HG02885 (cell line): ENCODE results near the gene CST7.

Experiments used
- ATAC-seq: cut with Tn5 transposase; IDR thresholded peaks from one replicate; pipeline ENCODE4 v1.9.1; 2021; ENCODE audit warnings: mild to moderate bottlenecking; ENCODE audit not compliant: unreplicated experiment, poor library complexity

CST7 gene

GRCh38 chr20:24981282-24981681 lies 32.2 kb downstream of the CST7 start:
- ATAC-seq, result no peak

- ATAC-seq, result no peak
Observed at GRCh38 chr20:24981790-24982189, 32.7 kb downstream of the CST7 start.

DNA sequence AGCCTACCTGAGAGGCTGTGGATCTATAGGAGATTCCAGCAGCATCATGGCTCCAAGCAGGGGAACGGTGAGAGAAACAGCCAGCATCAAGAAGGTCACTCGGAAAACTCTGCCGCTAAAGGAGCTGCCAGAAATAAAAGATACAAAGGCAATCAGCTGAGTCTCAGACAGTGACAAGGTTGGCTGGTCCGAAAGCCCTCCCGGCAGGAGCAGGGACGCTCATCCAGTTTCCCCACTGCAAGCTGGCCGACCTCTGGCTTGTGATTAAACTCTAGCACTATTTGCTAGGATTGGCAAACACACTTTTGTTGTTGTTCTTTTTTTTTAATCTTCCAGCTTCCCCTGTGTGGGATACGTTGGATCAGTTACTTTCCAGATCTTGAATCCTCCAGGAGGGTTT lies 34.8 kb downstream of the CST7 start:
- no peak for ATAC-seq

DNA sequence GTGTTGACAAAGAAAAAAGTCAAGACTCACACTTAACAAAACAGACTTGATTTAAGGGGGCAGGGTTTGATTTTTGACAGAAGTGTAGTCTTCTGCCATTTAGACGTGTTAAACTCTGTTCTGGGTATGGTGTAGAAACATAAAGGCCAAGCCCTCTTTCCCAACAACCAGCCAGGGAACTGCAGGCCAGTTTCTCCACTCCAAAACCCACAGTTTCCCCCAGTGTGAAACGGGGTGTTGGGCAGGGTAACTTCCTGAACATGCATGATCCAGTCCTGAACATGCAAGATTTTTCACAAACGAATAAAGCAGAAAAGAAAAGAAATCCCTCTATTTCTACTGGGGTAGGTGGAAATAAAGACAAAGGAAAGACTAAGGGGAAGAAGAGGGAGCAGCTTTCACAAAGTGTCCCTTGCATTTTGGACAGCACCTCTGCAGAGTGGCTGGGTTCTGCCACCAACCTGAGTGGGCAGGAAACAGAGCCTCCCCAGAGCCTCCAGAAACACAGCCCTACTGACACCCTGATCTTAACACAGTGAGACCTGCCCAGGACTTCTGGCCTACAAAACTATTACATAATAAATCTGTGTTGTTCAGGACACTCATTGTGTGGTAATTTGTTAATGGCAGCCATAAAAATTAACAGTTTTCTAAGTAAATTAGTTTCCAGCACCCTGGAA lies 36.0 kb downstream of the CST7 start:
- ATAC-seq, result no peak

DNA sequence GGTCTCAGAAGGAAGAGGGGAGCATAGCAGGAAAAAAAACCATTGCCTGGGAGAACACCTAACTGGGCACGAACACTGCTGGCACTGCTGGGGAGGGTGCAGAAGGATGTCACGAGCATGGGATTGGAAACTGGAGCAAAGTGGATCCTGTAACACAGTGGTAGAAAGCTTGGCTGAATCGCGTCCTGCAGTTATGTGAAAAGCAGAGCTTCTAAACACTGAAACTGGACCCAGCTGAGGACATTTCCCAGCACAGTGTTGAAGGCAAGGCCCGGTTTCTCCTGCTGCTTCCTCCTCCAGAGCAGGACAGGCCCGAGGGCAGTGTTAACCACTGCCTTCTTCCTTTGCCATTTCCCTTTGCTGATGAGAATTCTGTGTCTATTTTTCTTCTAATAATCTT lies 36.7 kb downstream of the CST7 start:
- ATAC-seq, result no peak

DNA sequence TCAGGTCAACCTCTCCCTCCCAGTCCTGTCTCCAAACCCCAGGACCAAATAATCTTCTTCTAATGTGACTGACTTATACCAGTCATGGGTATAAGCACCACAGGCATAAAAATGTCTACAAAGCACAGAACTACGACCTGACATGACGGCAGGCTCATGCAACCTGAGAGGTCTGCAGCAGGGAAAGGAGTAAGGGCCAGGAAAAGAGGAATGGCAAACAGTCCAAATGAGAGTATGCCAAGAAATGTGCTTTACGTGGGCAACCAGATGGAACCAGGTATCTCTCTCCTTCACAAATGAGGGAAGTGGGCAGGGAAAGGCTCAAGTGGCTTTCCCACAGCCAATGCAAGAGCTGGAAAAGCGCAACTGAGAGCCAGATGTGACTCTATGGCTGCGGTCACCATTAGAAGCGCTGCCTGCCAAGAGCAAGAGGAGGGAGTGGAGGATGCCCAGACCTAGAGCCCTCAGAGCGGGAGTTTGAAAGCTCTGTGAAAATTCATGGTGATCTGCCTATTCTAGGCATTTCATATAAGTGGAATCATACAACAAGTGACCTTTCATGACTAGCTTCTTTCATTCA lies 37.5 kb downstream of the CST7 start:
- ATAC-seq, result no peak

DNA sequence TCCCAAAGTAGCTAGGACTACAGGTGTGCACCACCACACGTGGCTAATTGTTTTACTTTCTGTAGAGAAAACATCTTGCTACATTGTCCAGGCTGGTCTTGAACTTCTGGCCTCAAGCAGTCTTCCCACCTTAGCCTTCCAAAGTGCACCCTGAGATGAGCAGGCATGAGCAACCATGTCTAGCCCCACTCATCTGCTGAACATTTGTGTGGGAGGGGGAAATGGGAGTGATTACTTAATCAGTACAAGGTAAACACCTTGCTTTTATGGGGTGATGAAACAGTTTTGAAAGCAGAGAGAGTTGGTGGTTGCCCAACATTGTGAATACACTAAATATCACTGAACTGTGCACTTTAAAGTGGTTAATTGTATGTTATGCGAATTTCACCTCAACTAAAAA lies 38.2 kb downstream of the CST7 start:
- no peak for ATAC-seq

- ATAC-seq, result no peak
Observed at GRCh38 chr20:24987873-24988835, 39.1 kb downstream of the CST7 start.

DNA sequence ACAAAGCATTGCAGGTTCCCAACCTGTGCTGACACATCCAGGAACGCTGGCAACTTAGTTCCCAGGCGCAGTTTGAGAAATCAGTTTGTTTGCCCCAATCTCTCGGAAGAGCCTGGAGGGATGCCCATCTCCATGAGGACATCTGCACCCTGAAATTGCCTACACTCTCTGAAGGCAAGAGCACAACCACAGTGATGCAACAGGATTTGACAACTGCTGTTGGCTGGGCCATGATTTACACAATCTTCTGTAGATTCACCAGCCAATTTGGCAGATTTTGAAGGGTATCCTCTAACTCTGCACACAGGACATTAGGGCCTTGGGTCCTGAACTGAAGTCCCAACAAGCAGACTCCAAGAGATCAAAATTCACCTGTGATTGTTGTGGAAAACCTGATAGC lies 40.1 kb downstream of the CST7 start:
- ATAC-seq, result no peak

DNA sequence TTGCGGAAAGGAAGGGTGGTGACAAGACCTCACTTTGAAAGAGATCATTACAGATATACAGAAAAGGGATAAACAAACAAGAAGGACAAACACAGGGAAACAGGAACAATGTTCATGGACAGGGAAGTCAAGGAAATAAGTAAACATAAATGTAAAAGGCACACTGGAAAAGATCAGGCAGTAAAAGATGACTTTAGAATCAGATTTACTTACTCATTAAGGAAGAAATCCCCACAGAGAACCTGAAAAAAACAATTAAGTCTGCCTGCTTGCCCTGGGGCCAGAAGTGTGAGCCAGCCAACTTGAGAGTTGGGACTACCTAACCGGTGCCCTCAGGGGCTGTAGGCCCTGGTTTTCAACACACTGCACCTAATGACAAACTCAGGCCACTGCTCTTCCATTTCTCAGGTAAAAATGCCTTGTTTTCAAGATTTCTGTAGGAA lies 41.8 kb downstream of the CST7 start:
- ATAC-seq, result no peak

- peak; percentile 28 for ATAC-seq
Observed at GRCh38 chr20:24991897-24992486, 42.9 kb downstream of the CST7 start.

DNA sequence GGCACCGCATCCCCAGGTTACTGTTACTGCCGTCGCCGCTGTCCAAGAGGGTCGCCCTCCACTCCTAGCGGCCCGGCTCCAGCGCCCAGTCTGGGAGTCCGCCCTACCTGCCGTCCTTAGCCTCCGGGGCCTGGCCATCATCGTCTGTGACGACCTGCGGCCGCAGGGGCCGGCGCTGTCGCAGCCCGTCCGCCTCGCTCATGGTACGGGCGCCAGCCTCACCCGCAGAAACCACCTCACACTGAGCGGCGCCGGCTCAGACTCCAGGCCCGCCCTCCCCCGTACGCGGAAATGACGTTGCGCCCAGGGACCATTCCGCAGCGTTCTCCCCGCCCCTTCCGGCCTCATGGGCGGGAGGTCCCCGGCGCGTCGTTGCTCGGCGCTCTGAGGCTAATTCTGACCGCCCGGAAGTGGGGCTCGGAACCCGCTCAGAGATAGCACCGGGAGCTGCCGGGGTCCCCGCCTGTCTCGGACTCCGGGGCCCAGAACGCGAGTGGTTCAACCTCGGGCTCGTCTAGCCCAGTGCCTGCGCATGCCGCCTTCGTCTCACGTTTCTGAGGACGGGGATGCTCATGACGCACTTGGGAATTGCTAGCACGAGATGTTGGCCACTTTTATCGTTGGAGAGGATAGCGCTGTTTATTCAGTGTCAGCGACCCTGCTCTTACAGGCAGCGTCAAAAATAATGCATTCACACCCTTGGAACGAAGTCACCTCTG lies 43.6 kb downstream of the CST7 start, which contains the start of gene APMAP:
Gene APMAP (minus strand): TSS at position 265 of the 719 bp plus-strand sequence. CDS start 63 bp downstream, at position 202.
- ATAC-seq, result peak; percentile 97

- no peak for ATAC-seq
Observed at GRCh38 chr20:24993337-24994185, 44.5 kb downstream of the CST7 start.

- ATAC-seq, result no peak
Observed at GRCh38 chr20:24994186-24994465, 45.1 kb downstream of the CST7 start.

- peak; percentile 29 for ATAC-seq
Observed at GRCh38 chr20:24994470-24995368, 45.6 kb downstream of the CST7 start.

DNA sequence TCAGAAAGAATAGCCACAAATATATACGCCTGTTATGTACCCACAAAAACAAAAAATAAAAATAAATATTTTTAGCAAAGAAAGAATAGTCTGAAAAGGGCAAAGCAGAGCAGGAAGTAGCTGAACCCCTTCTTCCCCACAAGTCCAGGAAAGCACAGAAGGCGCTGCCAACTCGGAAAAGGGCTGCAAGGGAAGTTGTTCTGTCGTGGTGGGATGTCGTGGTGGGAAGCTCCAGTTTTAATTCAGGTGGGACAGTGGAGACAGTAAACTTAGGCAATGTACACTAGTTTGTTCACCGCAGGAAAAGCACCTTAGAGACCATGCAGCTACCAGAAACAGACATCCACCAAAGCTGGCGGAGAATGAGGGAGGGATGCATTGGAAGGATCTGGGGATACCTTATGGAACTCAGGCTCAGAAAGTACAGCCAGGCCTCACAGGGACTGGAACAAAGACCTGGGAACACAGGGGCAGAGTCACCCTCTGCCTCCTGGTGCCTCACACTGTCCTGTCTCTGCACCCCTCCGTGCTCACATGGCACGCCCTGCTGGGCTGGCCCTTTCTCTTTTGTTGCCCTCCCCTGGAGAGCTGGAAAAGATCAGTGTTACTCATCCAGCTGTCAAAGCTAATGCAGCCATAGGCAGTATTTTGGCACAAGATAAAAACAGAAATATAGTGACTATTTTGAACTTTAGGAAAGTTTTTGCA lies 46.8 kb downstream of the CST7 start:
- no peak for ATAC-seq

DNA sequence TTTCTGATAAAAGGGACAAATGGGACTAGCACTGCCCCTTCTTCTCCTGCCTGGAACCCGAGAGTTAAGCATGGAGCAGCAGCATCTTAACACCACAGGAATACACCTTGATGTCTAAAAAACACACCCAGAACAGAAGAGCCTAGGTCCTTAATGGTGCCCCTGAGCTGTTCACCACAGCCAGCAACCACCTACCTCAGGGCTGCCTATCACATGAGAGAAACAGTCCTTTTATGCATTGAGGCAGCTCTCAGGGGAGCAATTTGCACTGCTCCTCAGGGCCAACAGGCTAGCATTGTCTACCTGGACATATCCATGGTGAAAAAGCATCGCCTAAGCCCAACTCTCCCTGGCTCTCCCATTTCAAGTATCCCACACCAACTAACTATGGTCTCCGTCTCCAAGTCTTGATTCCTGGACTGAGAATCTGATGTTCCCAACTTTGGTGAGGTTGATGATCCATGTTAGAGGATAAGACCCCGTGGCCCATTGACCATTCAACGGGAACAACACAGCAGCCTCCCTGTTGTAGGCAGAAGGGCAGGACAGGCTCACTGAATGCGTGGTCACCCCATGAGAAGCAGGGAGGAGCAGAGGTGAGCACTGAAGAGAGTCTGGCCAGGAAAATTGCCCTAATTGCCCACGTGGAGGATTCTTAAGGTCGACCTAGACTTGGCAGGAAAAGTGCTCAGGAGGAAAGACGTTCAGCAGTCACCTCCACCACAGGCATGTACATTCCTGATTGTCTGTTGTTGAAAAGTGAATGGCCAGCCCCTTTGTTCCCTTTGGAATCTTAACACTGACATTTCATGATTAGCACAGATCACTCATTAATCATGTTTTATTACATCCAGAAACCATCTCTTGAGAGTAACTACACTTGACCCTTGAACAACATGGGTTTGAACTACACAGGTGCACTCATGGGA lies 47.6 kb downstream of the CST7 start:
- ATAC-seq, result no peak
